Caco-2 (cell line): ENCODE data around the gene RAI1. TPM values are rescaled to one million over a fixed set of nuclear protein-coding genes. Genes with fewer than 3 reads are reported as not detected.
A peak's percentile ranks its signal among the peaks of the same experiment; 100 is the strongest.

Source experiments
- BruUV-seq: library from RNA; stranded (reverse); fragments of 400-500 nt; replicated peaks from 2 replicates; lab custom pipeline; 2021; lab: Mats Ljungman, UMichigan
- CTCF ChIA-PET: fragments of 300-600 bp; sonication (Branson Sonifier 250); formaldehyde crosslinking; loops from one replicate; lab custom pipeline; 2022; ENCODE audit warnings: antibody characterized with exemption; lab: Charles Lee
- POLR2A ChIA-PET: fragments of 300-600 bp; sonication (Branson Sonifier 250); formaldehyde crosslinking; loops from one replicate; lab custom pipeline; 2022; ENCODE audit warnings: antibody characterized with exemption; lab: Charles Lee
- DNase-seq, 2 experiments: peaks; one replicate each; pipeline versions ENCODE4 v3.0.0 to v3.0.0-alpha.2; 2020 to 2022
- H3K27me3 ChIP-seq: replicated peaks from 2 replicates; pipeline ENCODE4 v1.6.0; 2011; ENCODE audit warnings: low read length; ENCODE audit not compliant: control insufficient read depth, insufficient read depth
- H3K36me3 ChIP-seq: 2 replicates; pipeline ENCODE4 v1.5.1; 2011; ENCODE audit warnings: low read length; ENCODE audit not compliant: control insufficient read depth, insufficient read depth
- H3K4me1 ChIP-seq: fragments of 250-450 bp; sonication (Bioruptor Pico); 2 replicates; pipeline ENCODE4 v1.5.1; 2020; ENCODE audit warnings: mild to moderate bottlenecking
- H3K4me3 ChIP-seq: 2 replicates; pipeline ENCODE4 v1.5.1; 2011; ENCODE audit warnings: low read depth, mild to moderate bottlenecking, control low read depth, low read length
- H3K9me3 ChIP-seq: fragments of 250-450 bp; sonication (Bioruptor Pico); 2 replicates; pipeline ENCODE4 v1.5.1; 2020; ENCODE audit warnings: mild to moderate bottlenecking, moderate library complexity
- H3K27ac Mint-ChIP-seq: one replicate; pipeline ENCODE4 v1.8.0; 2022; ENCODE audit warnings: mixed read lengths; ENCODE audit not compliant: unreplicated experiment
- H3K27me3 Mint-ChIP-seq: one replicate; pipeline ENCODE4 v1.8.0; 2022; ENCODE audit warnings: mixed read lengths; ENCODE audit not compliant: insufficient read depth, unreplicated experiment
- H3K36me3 Mint-ChIP-seq: one replicate; pipeline ENCODE4 v1.8.0; 2022; ENCODE audit warnings: mild to moderate bottlenecking, mixed read lengths; ENCODE audit not compliant: insufficient read depth, unreplicated experiment
- H3K4me1 Mint-ChIP-seq: one replicate; pipeline ENCODE4 v1.8.0; 2022; ENCODE audit warnings: low read depth, mixed read lengths; ENCODE audit not compliant: unreplicated experiment
- H3K4me3 Mint-ChIP-seq: one replicate; pipeline ENCODE4 v1.8.0; 2022; ENCODE audit warnings: mild to moderate bottlenecking, moderate library complexity, mixed read lengths; ENCODE audit not compliant: unreplicated experiment
- H3K9me3 Mint-ChIP-seq: one replicate; pipeline ENCODE4 v1.8.0; 2022; ENCODE audit warnings: mixed read lengths; ENCODE audit not compliant: unreplicated experiment
- CTCF ChIP-seq, 2 experiments: fragments of 200-600 bp in 1 of 2; IDR thresholded peaks; 1 replicate in 1 of 2; 2 replicates in 1 of 2; pipeline versions ENCODE4 v1.5.1 to v1.8.0; 2011 to 2022; ENCODE audit warnings: antibody characterized with exemption in 1 of 2, control low read depth in 1 of 2, inconsistent platforms in 1 of 2, low read depth in 1 of 2, low read length in 1 of 2, mild to moderate bottlenecking in 1 of 2, moderate library complexity in 1 of 2; ENCODE audit not compliant: insufficient read depth in 1 of 2, severe bottlenecking in 1 of 2, unreplicated experiment in 1 of 2
- intact Hi-C: fragments of 100-400 bp; cut with micrococcal nuclease; formaldehyde crosslinking; loops from one replicate; pipeline ENCODE4 v1.10.0; 2022; ENCODE audit not compliant: unreplicated experiment
- total RNA-seq: library from RNA; stranded (reverse); gene quantifications from 2 replicates; pipeline ENCODE4 v1.2.3, GENCODE V29; 2022

RAI1 gene
- total RNA-seq, 1 experiment from 2014 or later = 44.3 TPM

DNA sequence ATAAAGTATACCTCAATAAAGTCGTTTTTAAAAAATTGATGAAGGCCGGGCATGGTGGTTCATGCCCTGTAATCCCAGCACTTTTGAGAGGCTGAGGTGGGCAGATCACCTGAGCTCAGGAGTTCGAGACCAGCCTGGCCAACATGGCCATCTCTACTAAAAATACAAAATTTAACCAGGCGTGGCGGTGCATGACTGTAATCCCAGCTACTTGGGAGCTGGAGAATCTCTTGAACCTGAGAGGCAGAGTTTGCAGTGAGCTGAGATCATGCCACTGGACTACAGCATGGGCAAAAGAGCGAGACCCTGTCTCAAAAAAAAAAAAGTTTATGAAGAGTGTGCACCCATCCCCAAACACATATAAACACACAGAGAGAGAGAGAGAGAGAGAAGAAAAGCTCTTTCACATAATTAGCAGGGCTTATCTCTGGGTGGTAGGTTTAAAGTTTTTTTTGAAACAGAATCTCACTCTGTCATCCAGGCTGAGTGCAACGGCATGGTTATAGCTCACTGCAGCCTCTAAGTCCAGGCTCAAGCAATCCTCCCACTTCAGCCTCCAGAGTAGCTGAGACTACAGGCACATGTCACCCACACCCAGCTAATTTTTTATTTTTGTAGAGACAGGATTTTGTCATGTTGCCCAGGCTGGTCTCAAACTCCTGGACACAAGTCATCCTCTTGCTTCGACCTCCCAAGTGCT lies 152.6 kb downstream of the RAI1 start:
- peaks cover 71% of the 10 kb centered on the region for H3K36me3 Mint-ChIP-seq
- intact Hi-C loops = loop anchor here (1.0 kb wide), 1 partner anchor 10 kb away; no protein-coding TSS in a partner anchor

GRCh38 chr17:17834974-17835373 lies 153.7 kb downstream of the RAI1 start:
- no peak for DNase-seq
- H3K4me1 ChIP-seq = peaks cover 46% of the 10 kb centered on the region
- no peak overlapping the region for H3K4me3 ChIP-seq
- no peak for TF ChIP-seq CTCF (IDR thresholded peaks at IDR 0.05; ENCODE audit: insufficient read depth in 1 of 2, low read depth in 1 of 2, low read length in 1 of 2, severe bottlenecking in 1 of 2, unreplicated experiment in 1 of 2)
- ChIA-PET CTCF (no interaction called here), POLR2A (no interaction called here)
- H3K36me3 ChIP-seq = no peaks in the 10 kb centered on the region; the same call in 1 of the 2 replicates
- Mint-ChIP-seq H3K36me3 (peaks cover 69% of the 10 kb centered on the region), H3K27ac (no peak overlapping the region), H3K27me3 (no peaks in the 10 kb centered on the region), H3K4me3 (peak overlapping the region; percentile 82), H3K4me1 (peaks cover 31% of the 10 kb centered on the region), H3K9me3 (no peaks in the 10 kb centered on the region)
- H3K9me3 ChIP-seq = no peaks in the 10 kb centered on the region
- no TSS peak for BruUV-seq
- intact Hi-C loops = loop anchor here (1.0 kb wide), 1 partner anchor 11 kb away; no protein-coding TSS in a partner anchor
- H3K27me3 ChIP-seq = no peaks in the 10 kb centered on the region

More for the DNA sequence above, 152.6 kb downstream of the RAI1 start:
- no TSS peak for BruUV-seq
- Histone ChIP-seq H3K4me3 (no peak overlapping the region), H3K9me3 (no peaks in the 10 kb centered on the region), H3K36me3 (no peaks in the 10 kb centered on the region; the same call in 1 of the 2 replicates), H3K4me1 (peaks cover 35% of the 10 kb centered on the region), H3K27me3 (no peaks in the 10 kb centered on the region)
- Mint-ChIP-seq H3K4me3 (no peak overlapping the region), H3K4me1 (peaks cover 31% of the 10 kb centered on the region), H3K27me3 (no peaks in the 10 kb centered on the region), H3K27ac (no peak overlapping the region), H3K9me3 (no peaks in the 10 kb centered on the region)
- TF ChIP-seq CTCF (IDR thresholded peaks at IDR 0.05; ENCODE audit: insufficient read depth in 1 of 2, low read depth in 1 of 2, low read length in 1 of 2, severe bottlenecking in 1 of 2, unreplicated experiment in 1 of 2) = no peak
- ChIA-PET POLR2A (interaction anchor here (0.6 to 0.7 kb wide), 2 partner anchors 22 to 101 kb away, joined by 3 to 4 read pairs; no protein-coding TSS in a partner anchor), CTCF (no interaction called here)
- no peak for DNase-seq

DNA sequence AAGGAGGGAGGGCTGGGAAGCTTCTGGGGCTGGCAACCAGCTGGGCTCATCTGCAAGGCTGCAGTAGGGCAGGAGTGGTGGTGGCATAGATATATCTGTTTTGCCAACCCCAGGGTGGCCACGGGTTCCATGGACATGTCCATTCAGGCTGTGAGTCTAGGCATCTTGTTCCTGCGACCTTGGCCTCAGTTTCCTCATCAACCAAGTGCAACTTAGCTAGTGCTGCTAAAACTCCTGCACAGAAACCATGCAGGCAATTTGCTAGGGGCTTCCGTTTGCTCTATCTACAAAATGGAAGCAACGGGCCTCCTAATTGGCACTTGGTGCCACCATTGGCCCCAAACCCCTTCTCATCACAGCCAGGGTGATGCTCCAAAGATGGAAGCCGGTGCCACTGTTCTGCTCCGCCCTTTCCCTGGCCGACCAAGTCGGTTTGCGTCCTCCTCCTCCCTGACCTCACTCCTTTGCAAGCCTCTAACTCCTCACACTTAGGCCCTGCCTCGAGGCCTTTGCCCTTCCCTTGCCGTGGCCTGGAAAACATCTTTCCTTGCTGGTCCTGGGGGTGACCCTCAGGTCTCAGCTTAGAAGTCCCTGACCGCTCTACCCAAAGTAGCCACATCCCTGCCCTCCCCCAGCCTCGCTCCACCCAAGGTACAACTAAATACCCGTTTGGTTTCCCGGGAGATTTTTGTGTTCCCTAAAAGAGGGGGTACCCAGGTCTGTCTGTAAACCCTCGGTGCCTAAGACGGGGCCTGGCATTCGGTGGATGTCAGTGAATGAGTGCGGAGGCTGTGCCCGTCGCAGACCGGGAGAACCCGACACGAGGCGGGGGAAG lies 154.4 kb downstream of the RAI1 start:
- H3K4me3 ChIP-seq = peak overlapping the region; percentile 98
- ChIA-PET POLR2A (interaction anchor here (0.5 to 1.9 kb wide), 26 partner anchors 9 to 1397 kb away, joined by 3 to 18 read pairs (median 5); partner anchors contain the start of genes DRC3, RASD1 and TOM1L2), CTCF (interaction anchor here (0.6 to 1.6 kb wide), 9 partner anchors 12 to 1341 kb away, joined by 3 to 8 read pairs (median 4); partner anchors contain the start of genes DRC3 and TOM1L2)
- peak overlapping the region; percentile 82 for H3K4me3 Mint-ChIP-seq
- H3K27me3 Mint-ChIP-seq = no peaks in the 10 kb centered on the region
- H3K27ac Mint-ChIP-seq = peak overlapping the region; percentile 98
- peaks cover 45% of the 10 kb centered on the region for H3K4me1 ChIP-seq
- no peaks in the 10 kb centered on the region for H3K27me3 ChIP-seq
- intact Hi-C loops = no loop called here
- H3K4me1 Mint-ChIP-seq = peaks cover 31% of the 10 kb centered on the region
- TF ChIP-seq CTCF (IDR thresholded peaks at IDR 0.05; ENCODE audit: insufficient read depth in 1 of 2, low read depth in 1 of 2, low read length in 1 of 2, severe bottlenecking in 1 of 2, unreplicated experiment in 1 of 2) = no peak
- H3K36me3 Mint-ChIP-seq = peaks cover 63% of the 10 kb centered on the region
- no peaks in the 10 kb centered on the region for H3K9me3 Mint-ChIP-seq
- BruUV-seq = TSS peak; percentile 34
- no peak for DNase-seq
- H3K9me3 ChIP-seq = no peaks in the 10 kb centered on the region
- no peaks in the 10 kb centered on the region; the same call in 1 of the 2 replicates for H3K36me3 ChIP-seq
